ENCODE results near the gene SHROOM4. TPM values are rescaled to one million over a fixed set of nuclear protein-coding genes. Genes with fewer than 3 reads are reported as not detected.

SHROOM4 gene
- total and polyA plus RNA-seq, 2 donors (not counting 1 experiment from before 2014, with no cell fraction given) = not detected

DNA sequence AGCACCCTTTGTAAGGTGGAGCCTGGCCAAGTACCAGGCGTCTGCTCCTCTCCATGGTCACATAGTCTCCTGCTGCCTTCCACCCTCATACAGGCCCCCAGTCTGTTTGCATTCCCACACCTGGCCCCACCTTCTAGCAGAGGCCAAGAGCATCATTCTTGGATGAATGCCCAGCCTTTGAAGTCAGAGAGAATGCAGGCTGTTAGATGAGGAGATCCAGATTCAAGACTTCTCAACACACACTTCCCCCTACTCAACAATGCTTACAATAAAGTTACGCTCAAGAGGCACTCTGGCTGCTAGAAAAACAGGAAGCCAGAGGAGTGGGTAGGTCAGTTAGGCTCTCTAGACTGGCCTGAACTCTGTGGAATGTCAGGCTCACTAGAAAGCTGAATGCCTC, 43.3 kb downstream of the SHROOM4 start:
- Histone ChIP-seq H2AFZ (ENCODE audit: insufficient read depth, low read depth, low read length, poor library complexity, severe bottlenecking) (no peak overlapping the region), H3K27ac (ENCODE audit: low read length in 2 of 2) (no peak overlapping the region), H3K9me3 (ENCODE audit: control extremely low read depth in 1 of 3, control insufficient read depth in 2 of 3, insufficient read depth in 1 of 3, low read length in 2 of 3) (no peaks in the 10 kb centered on the region), H3K79me2 (ENCODE audit: control insufficient read depth, insufficient read depth, low read length) (no peaks in the 10 kb centered on the region), H3K4me3 (ENCODE audit: control extremely low read depth in 1 of 5, extremely low read depth in 1 of 5, insufficient read depth in 1 of 5, low read depth in 2 of 5, low read length in 4 of 5) (no peak overlapping the region), H3K27me3 (replicated peaks in 1 of 4; ENCODE audit: control extremely low read depth in 1 of 4, control insufficient read depth in 3 of 4, insufficient read depth in 4 of 4, low read length in 3 of 4) (no peaks in the 10 kb centered on the region), H3K4me2 (replicated peaks; ENCODE audit: low read depth, low read length, poor library complexity, severe bottlenecking) (no peak overlapping the region), H3K36me3 (replicated peaks in 1 of 2; ENCODE audit: control extremely low read depth in 1 of 2, control insufficient read depth in 1 of 2, extremely low read depth in 1 of 2, insufficient read depth in 2 of 2, low read length in 1 of 2) (no peaks in the 10 kb centered on the region), H3K9ac (ENCODE audit: low read length) (no peak overlapping the region), H3K4me1 (ENCODE audit: control insufficient read depth in 2 of 2, insufficient read depth in 2 of 2, low read length in 2 of 2) (no peaks in the 10 kb centered on the region), H4K20me1 (ENCODE audit: control insufficient read depth, insufficient read depth, low read length, poor library complexity, severe bottlenecking) (no peaks in the 10 kb centered on the region)
- Mint-ChIP-seq H3K4me1 (no peaks in the 10 kb centered on the region), H3K27me3 (peaks cover 2% of the 10 kb centered on the region), H3K4me3 (no peak overlapping the region), H3K9me3 (ENCODE audit: insufficient read depth) (no peaks in the 10 kb centered on the region), H3K27ac (no peak overlapping the region)
- CTCF ChIA-PET = no interaction called here
- DNase-seq (no peak), ATAC-seq (ENCODE audit: low read depth) (no peak)
- no CpG with 5 or more reads among the region's 2 CpGs for WGBS (ENCODE audit: insufficient coverage)
- no peak for TF ChIP-seq EZH2 (IDR thresholded peaks at IDR 0.05; ENCODE audit: borderline replicate concordance, insufficient read depth, low read depth, low read length, poor library complexity, severe bottlenecking)
- TF ChIP-seq, protein P1, sequence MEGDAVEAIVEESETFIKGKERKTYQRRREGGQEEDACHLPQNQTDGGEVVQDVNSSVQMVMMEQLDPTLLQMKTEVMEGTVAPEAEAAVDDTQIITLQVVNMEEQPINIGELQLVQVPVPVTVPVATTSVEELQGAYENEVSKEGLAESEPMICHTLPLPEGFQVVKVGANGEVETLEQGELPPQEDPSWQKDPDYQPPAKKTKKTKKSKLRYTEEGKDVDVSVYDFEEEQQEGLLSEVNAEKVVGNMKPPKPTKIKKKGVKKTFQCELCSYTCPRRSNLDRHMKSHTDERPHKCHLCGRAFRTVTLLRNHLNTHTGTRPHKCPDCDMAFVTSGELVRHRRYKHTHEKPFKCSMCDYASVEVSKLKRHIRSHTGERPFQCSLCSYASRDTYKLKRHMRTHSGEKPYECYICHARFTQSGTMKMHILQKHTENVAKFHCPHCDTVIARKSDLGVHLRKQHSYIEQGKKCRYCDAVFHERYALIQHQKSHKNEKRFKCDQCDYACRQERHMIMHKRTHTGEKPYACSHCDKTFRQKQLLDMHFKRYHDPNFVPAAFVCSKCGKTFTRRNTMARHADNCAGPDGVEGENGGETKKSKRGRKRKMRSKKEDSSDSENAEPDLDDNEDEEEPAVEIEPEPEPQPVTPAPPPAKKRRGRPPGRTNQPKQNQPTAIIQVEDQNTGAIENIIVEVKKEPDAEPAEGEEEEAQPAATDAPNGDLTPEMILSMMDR (IDR thresholded peaks at IDR 0.05) = no peak
- intact Hi-C loops (cut with micrococcal nuclease) = no loop called here
- POLR2A ChIA-PET = no interaction called here

DNA sequence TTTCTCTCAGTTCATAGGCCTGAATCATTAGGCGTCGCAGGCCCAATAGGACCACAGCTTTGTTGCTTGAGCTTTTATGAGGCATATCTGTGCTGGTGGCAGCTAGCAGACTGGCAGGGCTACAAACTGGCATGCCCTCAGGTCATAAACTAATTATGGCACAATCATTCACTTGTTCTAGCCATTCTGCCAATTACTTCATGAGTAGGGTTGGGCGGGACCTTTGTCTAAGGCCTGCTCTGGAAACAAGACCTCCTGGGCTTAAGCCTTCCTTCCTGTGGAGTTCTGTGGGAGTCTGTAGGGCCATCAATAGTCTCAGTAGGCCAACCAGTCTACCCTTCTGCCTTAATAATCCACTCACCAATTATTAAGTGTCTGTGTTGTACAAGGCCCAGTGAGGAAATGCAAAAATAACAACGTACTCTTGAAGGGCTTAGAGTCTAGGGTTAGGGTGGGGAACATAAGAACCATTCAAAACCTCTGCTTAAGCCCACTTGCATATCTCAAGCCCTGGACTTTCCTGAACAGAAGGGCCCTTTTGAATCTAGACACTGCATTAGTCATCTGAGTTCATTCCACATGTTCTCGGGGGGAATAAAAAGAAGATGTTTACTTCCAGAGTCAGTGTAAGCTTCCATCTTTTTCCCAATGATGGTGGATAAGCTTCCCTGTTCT, 44.5 kb downstream of the SHROOM4 start:
- peaks cover 7% of the 10 kb centered on the region for H3K27me3 Mint-ChIP-seq
- 89% methylated on average over 3 of the region's 5 CpGs for WGBS (ENCODE audit: insufficient coverage)
- no peak overlapping the region for H3K27ac Mint-ChIP-seq
- ATAC-seq (ENCODE audit: low read depth) (no peak), DNase-seq (no peak)
- Histone ChIP-seq H3K79me2 (ENCODE audit: control insufficient read depth, insufficient read depth, low read length) (no peaks in the 10 kb centered on the region), H2AFZ (ENCODE audit: insufficient read depth, low read depth, low read length, poor library complexity, severe bottlenecking) (no peak overlapping the region), H4K20me1 (ENCODE audit: control insufficient read depth, insufficient read depth, low read length, poor library complexity, severe bottlenecking) (no peaks in the 10 kb centered on the region), H3K9ac (ENCODE audit: low read length) (no peak overlapping the region), H3K27ac (ENCODE audit: low read length in 2 of 2) (no peak overlapping the region), H3K36me3 (replicated peaks in 1 of 2; ENCODE audit: control extremely low read depth in 1 of 2, control insufficient read depth in 1 of 2, extremely low read depth in 1 of 2, insufficient read depth in 2 of 2, low read length in 1 of 2) (no peaks in the 10 kb centered on the region), H3K4me1 (ENCODE audit: control insufficient read depth in 2 of 2, insufficient read depth in 2 of 2, low read length in 2 of 2) (no peaks in the 10 kb centered on the region), H3K27me3 (replicated peaks in 1 of 4; ENCODE audit: control extremely low read depth in 1 of 4, control insufficient read depth in 3 of 4, insufficient read depth in 4 of 4, low read length in 3 of 4) (no peaks in the 10 kb centered on the region), H3K9me3 (ENCODE audit: control extremely low read depth in 1 of 3, control insufficient read depth in 2 of 3, insufficient read depth in 1 of 3, low read length in 2 of 3) (no peaks in the 10 kb centered on the region), H3K4me3 (ENCODE audit: control extremely low read depth in 1 of 5, extremely low read depth in 1 of 5, insufficient read depth in 1 of 5, low read depth in 2 of 5, low read length in 4 of 5) (no peak overlapping the region), H3K4me2 (replicated peaks; ENCODE audit: low read depth, low read length, poor library complexity, severe bottlenecking) (no peak overlapping the region)
- TF ChIP-seq, protein P1 (IDR thresholded peaks at IDR 0.05) = no peak
- TF ChIP-seq EZH2 (IDR thresholded peaks at IDR 0.05; ENCODE audit: borderline replicate concordance, insufficient read depth, low read depth, low read length, poor library complexity, severe bottlenecking) = no peak
- H3K4me1 Mint-ChIP-seq = no peaks in the 10 kb centered on the region
- CTCF ChIA-PET = no interaction called here
- H3K9me3 Mint-ChIP-seq (ENCODE audit: insufficient read depth) = no peaks in the 10 kb centered on the region
- intact Hi-C loops (cut with micrococcal nuclease) = no loop called here
- POLR2A ChIA-PET = no interaction called here
- no peak overlapping the region for H3K4me3 Mint-ChIP-seq
